CD8-positive, alpha-beta memory T cell (primary cell): ENCODE results near the gene PALMD. TPM values are rescaled to one million over a fixed set of nuclear protein-coding genes. Genes with fewer than 3 reads are reported as not detected.

Source experiments
- CTCF ChIA-PET: fragments of 350-600 bp; sonication (Branson Sonifier 250); formaldehyde crosslinking; loops from one replicate; lab custom pipeline; 2021; ENCODE audit warnings: antibody characterized with exemption; lab: Charles Lee
- POLR2A ChIA-PET: fragments of 350-600 bp; sonication (Branson Sonifier 250); formaldehyde crosslinking; loops from one replicate; lab custom pipeline; 2021; ENCODE audit warnings: antibody characterized with exemption; lab: Charles Lee
- DNase-seq, 5 donors: peaks; one replicate each; pipeline versions ENCODE4 v3.0.0 to v3.0.0-alpha.2; 2020 to 2022; ENCODE audit warnings: mixed read lengths in 1 of 5
- H3K27ac ChIP-seq: one replicate; pipeline ENCODE4 v1.7.0; 2013; ENCODE audit warnings: low read depth, mild to moderate bottlenecking, low read length, moderate library complexity
- H3K27me3 ChIP-seq: 2 replicates; pipeline ENCODE4 v1.7.0; 2013; ENCODE audit warnings: low read length, mild to moderate bottlenecking; ENCODE audit not compliant: insufficient read depth, poor library complexity, severe bottlenecking
- H3K36me3 ChIP-seq: 2 replicates; pipeline ENCODE4 v1.7.0; 2013; ENCODE audit warnings: mild to moderate bottlenecking, low read length, moderate library complexity; ENCODE audit not compliant: insufficient read depth
- H3K4me1 ChIP-seq: 2 replicates; pipeline ENCODE4 v1.7.0; 2013; ENCODE audit warnings: mild to moderate bottlenecking, low read length, moderate library complexity; ENCODE audit not compliant: insufficient read depth
- H3K4me3 ChIP-seq: 2 replicates; pipeline ENCODE4 v1.7.0; 2013; ENCODE audit warnings: mild to moderate bottlenecking, low read length
- H3K9me3 ChIP-seq: 2 replicates; pipeline ENCODE4 v1.7.0; 2013; ENCODE audit warnings: mild to moderate bottlenecking, low read length
- H3K27ac Mint-ChIP-seq, 8 donors: one replicate each; pipeline ENCODE4 v1.8.0; 2020 to 2021; ENCODE audit warnings: mixed read lengths in 8 of 8, mild to moderate bottlenecking in 6 of 8, inconsistent platforms in 3 of 8, moderate library complexity in 3 of 8
- H3K27me3 Mint-ChIP-seq, 2 donors: one replicate each; pipeline ENCODE4 v1.8.0; 2020 to 2021; ENCODE audit warnings: mixed read lengths in 2 of 2, mild to moderate bottlenecking in 1 of 2, moderate library complexity in 1 of 2
- H3K36me3 Mint-ChIP-seq, 3 donors: one replicate each; pipeline ENCODE4 v1.8.0; 2020 to 2021; ENCODE audit warnings: mixed read lengths in 3 of 3, inconsistent platforms in 1 of 3, mild to moderate bottlenecking in 1 of 3
- H3K4me1 Mint-ChIP-seq, 3 donors: one replicate each; pipeline ENCODE4 v1.8.0; 2020 to 2021; ENCODE audit warnings: mixed read lengths in 3 of 3, inconsistent platforms in 1 of 3, mild to moderate bottlenecking in 1 of 3
- H3K4me3 Mint-ChIP-seq, 7 donors: one replicate each; pipeline ENCODE4 v1.8.0; 2020 to 2021; ENCODE audit warnings: mixed read lengths in 7 of 7, mild to moderate bottlenecking in 6 of 7, moderate library complexity in 4 of 7, inconsistent platforms in 2 of 7
- H3K9me3 Mint-ChIP-seq, 5 donors: one replicate each; pipeline ENCODE4 v1.8.0; 2020 to 2022; ENCODE audit warnings: mixed read lengths in 5 of 5, mild to moderate bottlenecking in 3 of 5, moderate library complexity in 2 of 5, inconsistent platforms in 1 of 5
- polyA plus RNA-seq: library from polyadenylated mRNA; unstranded; fragments of 300-500 nt; fragmentation: Illumina TruSeq; gene quantifications from one replicate; pipeline ENCODE4 v1.2.3, GENCODE V29; 2021
- total RNA-seq, 2 experiments: library from RNA; stranded (reverse); gene quantifications; one replicate each; pipeline ENCODE4 v1.2.3, GENCODE V29; 2021

Gene PALMD
- total and polyA plus RNA-seq, 3 experiments from 2014 or later, result not detected

DNA sequence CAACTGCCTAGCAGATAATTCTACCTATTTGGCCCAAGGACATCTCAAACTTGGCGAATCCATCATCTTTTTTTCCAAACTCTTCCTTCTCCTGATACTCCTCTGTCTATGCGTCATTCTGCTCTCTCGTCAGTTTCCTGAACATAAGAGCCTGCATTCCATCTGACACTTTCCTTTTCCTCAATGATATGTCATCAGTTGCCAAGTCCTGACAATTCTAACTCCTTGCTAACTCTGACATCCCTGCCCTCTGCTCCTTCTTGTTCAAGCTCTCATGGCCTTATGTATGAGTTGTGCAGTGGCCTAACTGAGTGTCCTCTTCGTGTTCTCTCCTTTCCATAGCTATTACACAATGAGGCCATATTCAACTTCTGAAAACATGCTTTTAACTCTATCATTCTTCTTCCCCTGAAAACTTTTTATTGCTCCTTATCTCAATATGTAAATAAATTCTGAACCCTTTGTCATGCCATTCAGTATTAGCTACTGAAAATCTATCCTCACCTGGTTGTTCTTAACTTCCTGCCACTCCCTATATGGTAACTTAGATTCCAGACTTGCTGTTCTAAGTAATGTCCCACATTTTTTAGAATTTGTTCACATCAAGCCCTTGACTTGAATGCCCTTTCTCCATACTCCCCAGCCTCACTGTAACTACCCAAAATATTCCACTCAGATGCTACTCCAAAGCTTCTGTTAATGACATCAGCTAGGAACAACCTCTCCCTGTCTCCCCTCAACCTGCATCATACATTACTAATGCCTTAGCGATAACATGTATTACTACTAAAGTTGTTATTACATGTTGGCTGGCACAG lies 11.5 kb downstream of the PALMD start:
- Mint-ChIP-seq H3K36me3 (no peaks in the 10 kb centered on the region), H3K27me3 (peaks cover 0 to 6% of the 10 kb centered on the region in 2 donors), H3K4me1 (no peaks in the 10 kb centered on the region), H3K4me3 (no peak overlapping the region), H3K9me3 (no peaks in the 10 kb centered on the region), H3K27ac (no peak overlapping the region)
- POLR2A ChIA-PET, result no interaction called here
- H3K27me3 ChIP-seq, result no peaks in the 10 kb centered on the region
- H3K4me3 ChIP-seq, result no peak overlapping the region
- no peaks in the 10 kb centered on the region for H3K4me1 ChIP-seq
- CTCF ChIA-PET, result no interaction called here
- no peaks in the 10 kb centered on the region for H3K9me3 ChIP-seq
- H3K36me3 ChIP-seq, result no peaks in the 10 kb centered on the region
- DNase-seq, result no peak
- no peak overlapping the region for H3K27ac ChIP-seq

- no peak overlapping the region for H3K27ac Mint-ChIP-seq
- no peaks in the 10 kb centered on the region for H3K9me3 ChIP-seq
- no peaks in the 10 kb centered on the region for H3K36me3 Mint-ChIP-seq
- ChIA-PET CTCF (interaction anchor here (0.7 kb wide), 1 partner anchor 27 kb away, joined by 3 read pairs; no protein-coding TSS in a partner anchor), POLR2A (no interaction called here)
- no peaks in the 10 kb centered on the region for H3K36me3 ChIP-seq
- H3K27me3 Mint-ChIP-seq, result peaks cover 0 to 6% of the 10 kb centered on the region in 2 donors
- no peaks in the 10 kb centered on the region for H3K27me3 ChIP-seq
- no peak overlapping the region for H3K27ac ChIP-seq
- H3K4me1 Mint-ChIP-seq, result no peaks in the 10 kb centered on the region
- DNase-seq, result no peak
- no peak overlapping the region for H3K4me3 ChIP-seq
- no peaks in the 10 kb centered on the region for H3K9me3 Mint-ChIP-seq
- no peak overlapping the region for H3K4me3 Mint-ChIP-seq
- no peaks in the 10 kb centered on the region for H3K4me1 ChIP-seq
These were observed 12.0 kb downstream of the PALMD start for GRCh38 chr1:99658031-99658290.

GRCh38 chr1:99659755-99660210 lies 13.9 kb downstream of the PALMD start:
- DNase-seq, result no peak
- H3K4me1 Mint-ChIP-seq, result no peaks in the 10 kb centered on the region
- Histone ChIP-seq H3K27ac (no peak overlapping the region), H3K36me3 (no peaks in the 10 kb centered on the region), H3K4me3 (no peak overlapping the region), H3K4me1 (no peaks in the 10 kb centered on the region), H3K27me3 (no peaks in the 10 kb centered on the region), H3K9me3 (no peaks in the 10 kb centered on the region)
- H3K9me3 Mint-ChIP-seq, result no peaks in the 10 kb centered on the region
- no peaks in the 10 kb centered on the region for H3K36me3 Mint-ChIP-seq
- CTCF ChIA-PET, result no interaction called here
- no peak overlapping the region for H3K27ac Mint-ChIP-seq
- H3K4me3 Mint-ChIP-seq, result no peak overlapping the region
- POLR2A ChIA-PET, result no interaction called here
- peaks cover 0 to 6% of the 10 kb centered on the region in 2 donors for H3K27me3 Mint-ChIP-seq

- Mint-ChIP-seq H3K36me3 (no peaks in the 10 kb centered on the region), H3K27me3 (peaks cover 0 to 6% of the 10 kb centered on the region in 2 donors), H3K9me3 (no peaks in the 10 kb centered on the region), H3K27ac (no peak overlapping the region), H3K4me3 (no peak overlapping the region), H3K4me1 (no peaks in the 10 kb centered on the region)
- ChIA-PET POLR2A (no interaction called here), CTCF (no interaction called here)
- Histone ChIP-seq H3K27me3 (no peaks in the 10 kb centered on the region), H3K9me3 (no peaks in the 10 kb centered on the region), H3K4me3 (no peak overlapping the region), H3K36me3 (no peaks in the 10 kb centered on the region), H3K27ac (no peak overlapping the region), H3K4me1 (no peaks in the 10 kb centered on the region)
- DNase-seq, result no peak
These were observed 14.6 kb downstream of the PALMD start for GRCh38 chr1:99660496-99660895.

GRCh38 chr1:99661780-99662179 lies 15.9 kb downstream of the PALMD start:
- Mint-ChIP-seq H3K4me1 (no peaks in the 10 kb centered on the region), H3K4me3 (no peak overlapping the region), H3K27ac (no peak overlapping the region), H3K36me3 (no peaks in the 10 kb centered on the region), H3K9me3 (no peaks in the 10 kb centered on the region), H3K27me3 (peaks cover 0 to 11% of the 10 kb centered on the region in 2 donors)
- Histone ChIP-seq H3K4me3 (no peak overlapping the region), H3K36me3 (no peaks in the 10 kb centered on the region), H3K27me3 (no peaks in the 10 kb centered on the region), H3K27ac (no peak overlapping the region), H3K4me1 (no peaks in the 10 kb centered on the region), H3K9me3 (no peaks in the 10 kb centered on the region)
- no peak for DNase-seq
- POLR2A ChIA-PET, result no interaction called here
- CTCF ChIA-PET, result no interaction called here

- no peak for DNase-seq
- H3K36me3 Mint-ChIP-seq, result no peaks in the 10 kb centered on the region
- no peaks in the 10 kb centered on the region for H3K36me3 ChIP-seq
- H3K27ac Mint-ChIP-seq, result no peak overlapping the region
- H3K4me3 Mint-ChIP-seq, result no peak overlapping the region
- no peak overlapping the region for H3K27ac ChIP-seq
- H3K4me1 Mint-ChIP-seq, result no peaks in the 10 kb centered on the region
- no peaks in the 10 kb centered on the region for H3K9me3 ChIP-seq
- ChIA-PET POLR2A (no interaction called here), CTCF (no interaction called here)
- H3K27me3 ChIP-seq, result no peaks in the 10 kb centered on the region
- no peaks in the 10 kb centered on the region for H3K4me1 ChIP-seq
- no peak overlapping the region for H3K4me3 ChIP-seq
- H3K9me3 Mint-ChIP-seq, result no peaks in the 10 kb centered on the region
- H3K27me3 Mint-ChIP-seq, result peaks cover 3 to 19% of the 10 kb centered on the region in 2 donors
These were observed 16.7 kb downstream of the PALMD start for GRCh38 chr1:99662539-99663080.

DNA sequence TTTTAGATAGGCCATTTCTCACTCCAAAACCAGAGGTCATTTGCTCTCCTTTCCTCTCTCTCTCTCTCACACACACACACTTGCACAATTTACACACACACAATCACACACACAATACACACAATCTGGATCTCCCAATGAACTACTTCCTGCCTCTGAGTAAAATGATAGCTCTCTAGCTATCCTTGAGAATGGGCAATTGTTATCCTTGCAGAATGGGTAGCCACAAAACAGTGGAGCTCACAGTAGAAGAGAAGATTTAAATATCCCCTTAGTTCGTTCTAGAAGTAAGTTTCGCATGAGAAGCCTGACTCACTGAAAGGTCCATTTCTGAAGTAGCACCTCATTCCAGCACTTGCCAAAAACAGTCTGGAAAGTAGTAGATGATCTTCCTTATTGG lies 17.6 kb downstream of the PALMD start:
- Histone ChIP-seq H3K27me3 (no peaks in the 10 kb centered on the region), H3K36me3 (no peaks in the 10 kb centered on the region), H3K27ac (no peak overlapping the region), H3K4me3 (no peak overlapping the region), H3K4me1 (no peaks in the 10 kb centered on the region), H3K9me3 (no peaks in the 10 kb centered on the region)
- H3K27ac Mint-ChIP-seq, result no peak overlapping the region
- no peak for DNase-seq
- peaks cover 3 to 24% of the 10 kb centered on the region in 2 donors for H3K27me3 Mint-ChIP-seq
- H3K36me3 Mint-ChIP-seq, result no peaks in the 10 kb centered on the region
- ChIA-PET CTCF (no interaction called here), POLR2A (no interaction called here)
- H3K9me3 Mint-ChIP-seq, result no peaks in the 10 kb centered on the region
- H3K4me1 Mint-ChIP-seq, result no peaks in the 10 kb centered on the region
- no peak overlapping the region for H3K4me3 Mint-ChIP-seq

GRCh38 chr1:99665212-99665611 lies 19.3 kb downstream of the PALMD start:
- CTCF ChIA-PET, result no interaction called here
- no peak overlapping the region for H3K27ac Mint-ChIP-seq
- H3K27ac ChIP-seq, result no peak overlapping the region
- H3K36me3 Mint-ChIP-seq, result no peaks in the 10 kb centered on the region
- H3K9me3 Mint-ChIP-seq, result peaks cover 0 to 1% (median 0%) of the 10 kb centered on the region in 5 donors
- H3K4me3 ChIP-seq, result no peak overlapping the region
- no peak for DNase-seq
- H3K27me3 ChIP-seq, result no peaks in the 10 kb centered on the region
- no peaks in the 10 kb centered on the region for H3K36me3 ChIP-seq
- H3K4me1 Mint-ChIP-seq, result no peaks in the 10 kb centered on the region
- POLR2A ChIA-PET, result no interaction called here
- H3K9me3 ChIP-seq, result no peaks in the 10 kb centered on the region
- H3K4me3 Mint-ChIP-seq, result no peak overlapping the region
- H3K4me1 ChIP-seq, result no peaks in the 10 kb centered on the region
- H3K27me3 Mint-ChIP-seq, result peaks cover 6 to 24% of the 10 kb centered on the region in 2 donors
